H1 (cell line): ENCODE data around the gene MSANTD2. TPM values are rescaled to one million over a fixed set of nuclear protein-coding genes. Genes with fewer than 3 reads are reported as not detected.

Experiments
- CTCF ChIA-PET: fragments of 300-600 bp; sonication (Branson Sonifier 250); formaldehyde crosslinking; loops from one replicate; lab custom pipeline; 2021; ENCODE audit not compliant: partially characterized antibody; lab: Charles Lee
- POLR2A ChIA-PET: fragments of 300-600 bp; sonication (Branson Sonifier 250); formaldehyde crosslinking; loops from one replicate; lab custom pipeline; 2021; ENCODE audit warnings: inconsistent platforms; ENCODE audit not compliant: partially characterized antibody; lab: Charles Lee
- DNase-seq, 2 experiments: peaks; one replicate each; pipeline versions ENCODE4 v3.0.0 to v3.0.0-alpha.2; 2010 to 2022; ENCODE audit warnings: low spot score in 2 of 2, low read depth in 1 of 2, mixed read lengths in 1 of 2
- FAIRE-seq: peaks from 2 replicates; lab custom pipeline; 2011; peaks lifted over from hg19 to GRCh38; lab: Jason Lieb, UNC
- H2AFZ ChIP-seq: 2 replicates; pipeline ENCODE4 v1.8.1; 2012; ENCODE audit warnings: low read length, inconsistent platforms
- H2AK5ac ChIP-seq: 2 replicates; pipeline ENCODE4 v1.6.1; 2013; ENCODE audit warnings: low read depth, low read length
- H2BK120ac ChIP-seq: replicated peaks from 2 replicates; pipeline ENCODE3; 2013; ENCODE audit warnings: low read depth, low read length, inconsistent platforms
- H2BK12ac ChIP-seq: 2 replicates; pipeline ENCODE4 v1.6.1; 2013; ENCODE audit warnings: low read depth, low read length
- H2BK15ac ChIP-seq: 2 replicates; pipeline ENCODE4 v1.6.1; 2013; ENCODE audit warnings: low read length
- H2BK20ac ChIP-seq: 2 replicates; pipeline ENCODE4 v1.6.1; 2013; ENCODE audit warnings: low read length
- H2BK5ac ChIP-seq: 2 replicates; pipeline ENCODE4 v1.6.1; 2013; ENCODE audit warnings: low read depth, low read length
- H3K14ac ChIP-seq: 2 replicates; pipeline ENCODE4 v1.6.1; 2013; ENCODE audit warnings: inconsistent platforms; ENCODE audit not compliant: insufficient read length
- H3K18ac ChIP-seq: 2 replicates; pipeline ENCODE4 v1.6.1; 2013; ENCODE audit warnings: low read length; ENCODE audit errors: extremely low read depth
- H3K23ac ChIP-seq: 2 replicates; pipeline ENCODE4 v1.6.1; 2013; ENCODE audit warnings: inconsistent platforms; ENCODE audit not compliant: insufficient read length
- H3K23me2 ChIP-seq: 2 replicates; pipeline ENCODE4 v1.6.1; 2013; ENCODE audit warnings: low read depth, low read length
- H3K27ac ChIP-seq: 2 replicates; pipeline ENCODE4 v1.6.1; 2011; ENCODE audit warnings: low read depth, low read length, inconsistent platforms
- H3K27me3 ChIP-seq, 4 experiments: replicated peaks in 1 of 4; 1 replicate in 1 of 4; 2 replicates in 3 of 4; pipeline versions ENCODE4 v1.6.1 to v1.8.1; 2011 to 2013; ENCODE audit warnings: low read length in 3 of 4, mild to moderate bottlenecking in 3 of 4, inconsistent platforms in 2 of 4, mixed read lengths in 2 of 4, moderate library complexity in 1 of 4; ENCODE audit not compliant: control insufficient read depth in 3 of 4, insufficient read depth in 3 of 4; ENCODE audit errors: extremely low read depth in 1 of 4
- H3K36me3 ChIP-seq, 4 experiments: 2 replicates each; pipeline versions ENCODE4 v1.6.1 to v1.8.1; 2011 to 2013; ENCODE audit warnings: mild to moderate bottlenecking in 4 of 4, low read length in 3 of 4, moderate library complexity in 2 of 4, control low read depth in 1 of 4, inconsistent platforms in 1 of 4; ENCODE audit not compliant: insufficient read depth in 4 of 4, control insufficient read depth in 2 of 4
- H3K4ac ChIP-seq: replicated peaks from 2 replicates; pipeline ENCODE3; 2013; ENCODE audit warnings: low read length, low read depth, mixed read lengths, inconsistent platforms; ENCODE audit not compliant: insufficient read length
- H3K4me1 ChIP-seq, 4 experiments: replicated peaks in 1 of 4; 1 replicate in 1 of 4; 2 replicates in 3 of 4; pipeline versions ENCODE4 v1.6.1 to v1.8.1; 2011 to 2013; ENCODE audit warnings: low read length in 3 of 4, inconsistent platforms in 2 of 4, mixed read lengths in 1 of 4; ENCODE audit not compliant: insufficient read depth in 4 of 4, control insufficient read depth in 3 of 4
- H3K4me2 ChIP-seq, 2 experiments: 2 replicates each; pipeline versions ENCODE4 v1.6.1 to v1.8.1; 2011 to 2013; ENCODE audit warnings: low read depth in 2 of 2, low read length in 2 of 2, control low read depth in 1 of 2, inconsistent platforms in 1 of 2, mild to moderate bottlenecking in 1 of 2; ENCODE audit not compliant: insufficient read depth in 1 of 2
- H3K4me3 ChIP-seq, 4 experiments: fragments of 200-600, 300-600 bp in 1 of 4; sonication (generic), shearing (Covaris generic), sonication (Bioruptor Twin) in 1 of 4; 2 replicates each; pipeline versions ENCODE4 v1.5.1 to v1.8.1; 2011 to 2016; ENCODE audit warnings: low read length in 4 of 4, low read depth in 3 of 4, control low read depth in 2 of 4, inconsistent platforms in 2 of 4, mild to moderate bottlenecking in 2 of 4, mixed read lengths in 1 of 4, moderate library complexity in 1 of 4; ENCODE audit not compliant: insufficient read depth in 2 of 4; ENCODE audit errors: extremely low read depth in 1 of 4
- H3K56ac ChIP-seq: replicated peaks from 2 replicates; pipeline ENCODE3; 2013; ENCODE audit warnings: low read depth, mild to moderate bottlenecking, mixed read lengths, low read length, inconsistent platforms; ENCODE audit not compliant: insufficient read length
- H3K79me1 ChIP-seq: 2 replicates; pipeline ENCODE4 v1.6.1; 2013; ENCODE audit warnings: low read depth, low read length, control low read depth
- H3K79me2 ChIP-seq, 2 experiments: 2 replicates each; pipeline versions ENCODE4 v1.6.1 to v1.8.1; 2012 to 2013; ENCODE audit warnings: low read length in 2 of 2, mild to moderate bottlenecking in 2 of 2, inconsistent platforms in 1 of 2; ENCODE audit not compliant: insufficient read depth in 2 of 2, control insufficient read depth in 1 of 2
- H3K9ac ChIP-seq, 4 experiments: replicated peaks in 1 of 4; 1 replicate in 1 of 4; 2 replicates in 3 of 4; pipeline versions ENCODE4 v1.6.1 to v1.8.1; 2011 to 2013; ENCODE audit warnings: low read depth in 3 of 4, low read length in 3 of 4, control low read depth in 2 of 4, mild to moderate bottlenecking in 2 of 4, moderate library complexity in 2 of 4, inconsistent platforms in 1 of 4; ENCODE audit errors: extremely low read depth in 1 of 4
- H3K9me3 ChIP-seq, 2 experiments: 2 replicates each; pipeline versions ENCODE4 v1.6.1 to v1.8.1; 2012 to 2013; ENCODE audit warnings: mild to moderate bottlenecking in 2 of 2, moderate library complexity in 2 of 2, control low read depth in 1 of 2, inconsistent platforms in 1 of 2, low read depth in 1 of 2, low read length in 1 of 2, mixed read lengths in 1 of 2; ENCODE audit not compliant: insufficient read depth in 2 of 2
- H4K20me1 ChIP-seq, 2 experiments: replicated peaks in 1 of 2; 2 replicates each; pipeline versions ENCODE3 to v1.8.1; 2011 to 2013; ENCODE audit warnings: inconsistent platforms in 2 of 2, low read length in 2 of 2, mild to moderate bottlenecking in 1 of 2; ENCODE audit not compliant: insufficient read depth in 2 of 2, control insufficient read depth in 1 of 2
- H4K5ac ChIP-seq: 2 replicates; pipeline ENCODE4 v1.6.1; 2013; ENCODE audit warnings: low read length, low read depth, mixed read lengths, inconsistent platforms; ENCODE audit not compliant: insufficient read length
- H4K8ac ChIP-seq: 2 replicates; pipeline ENCODE4 v1.8.0; 2013; ENCODE audit warnings: mild to moderate bottlenecking, moderate library complexity, low read length, inconsistent platforms; ENCODE audit not compliant: insufficient read depth; ENCODE audit errors: extremely low read depth
- H4K91ac ChIP-seq: replicated peaks from 2 replicates; pipeline ENCODE3; 2013; ENCODE audit warnings: low read length, mixed read lengths, inconsistent platforms; ENCODE audit not compliant: insufficient read length
- CREB1 ChIP-seq: IDR thresholded peaks from 2 replicates; pipeline ENCODE4 v1.6.1; 2012; ENCODE audit warnings: inconsistent platforms
- CTBP2 ChIP-seq: IDR thresholded peaks from 2 replicates; pipeline ENCODE4 v1.7.0; 2011; ENCODE audit warnings: borderline replicate concordance, mild to moderate bottlenecking, moderate library complexity, mixed read lengths, low read length; ENCODE audit not compliant: insufficient read depth, insufficient read length
- EP300 ChIP-seq, 2 experiments: IDR thresholded peaks; 1 replicate in 1 of 2; 2 replicates in 1 of 2; pipeline ENCODE4 v1.6.1; 2011 to 2012; ENCODE audit warnings: low read depth in 2 of 2, low read length in 2 of 2, mild to moderate bottlenecking in 2 of 2, borderline replicate concordance in 1 of 2, inconsistent platforms in 1 of 2, moderate library complexity in 1 of 2
- GABPA ChIP-seq: IDR thresholded peaks from 2 replicates; pipeline ENCODE4 v1.6.1; 2011; ENCODE audit warnings: mild to moderate bottlenecking, low read length, moderate library complexity, borderline replicate concordance; ENCODE audit not compliant: insufficient read depth
- JUND ChIP-seq: IDR thresholded peaks from 2 replicates; pipeline ENCODE4 v1.6.1; 2011; ENCODE audit warnings: mild to moderate bottlenecking, improper control_type of control experiment, low read length
- KDM4A ChIP-seq: IDR thresholded peaks from one replicate; pipeline ENCODE4 v1.7.1; 2012; ENCODE audit warnings: low read depth, mild to moderate bottlenecking, moderate library complexity, low read length, inconsistent platforms; ENCODE audit not compliant: severe bottlenecking
- RAD21 ChIP-seq, 2 experiments: IDR thresholded peaks in 1 of 2; conservative IDR thresholded peaks in 1 of 2; 2 replicates each; pipeline ENCODE4 v1.6.1; 2011; ENCODE audit warnings: low read depth in 2 of 2, low read length in 2 of 2, improper control_type of control experiment in 1 of 2, inconsistent platforms in 1 of 2, mild to moderate bottlenecking in 1 of 2, moderate library complexity in 1 of 2
- SUZ12 ChIP-seq: fragments of 200-600 bp; sonication (generic); IDR thresholded peaks from 2 replicates; pipeline ENCODE4 v1.6.1; 2012; ENCODE audit warnings: mild to moderate bottlenecking, inconsistent platforms, low read length, moderate library complexity, mixed read lengths
- TAF7 ChIP-seq: optimal IDR thresholded peaks from 2 replicates; pipeline ENCODE3; 2011; ENCODE audit warnings: low read depth, mild to moderate bottlenecking, inconsistent platforms, low read length, moderate library complexity, borderline replicate concordance
- WGBS, 2 experiments: shearing (Covaris generic) in 1 of 2; methylation state at CpG; one replicate each; pipeline versions ENCODE4 v1.1.6 to v1.1.7; 2013 to 2015; ENCODE audit warnings: low lambda C conversion rate in 2 of 2, mixed read lengths in 2 of 2, inconsistent platforms in 1 of 2, low coverage in 1 of 2, missing lambda C conversion rate in 1 of 2; ENCODE audit not compliant: insufficient replicate concordance in 2 of 2, insufficient coverage in 1 of 2, insufficient read length in 1 of 2; ENCODE audit errors: extremely low coverage in 1 of 2, missing lambda C conversion rate in 1 of 2; 5-methylcytosine and 5-hydroxymethylcytosine counted together
- polyA plus RNA-seq, 7 experiments: library from polyadenylated mRNA; depleted of rRNA in 3 of 7; stranded (reverse) in 5 of 7; unstranded in 2 of 7; fragments of >200 nt in 5 of 7; fragments of 200-250 nt in 2 of 7; gene quantifications; 1 replicate in 5 of 7; 2 replicates in 1 of 7; 4 replicates in 1 of 7; pipeline versions ENCODE4 v1.2.1 to v1.2.3, GENCODE V29; 2011 to 2013; ENCODE audit warnings: missing spikeins in 2 of 7, mixed read lengths in 2 of 7
- total RNA-seq: library from RNA; stranded (reverse); fragmentation: NEBNext Ultra II Directional; extraction: Animal tissue kit (Norgen Biotek cat#: 25700); gene quantifications from 2 replicates; pipeline ENCODE4 v1.2.1, GENCODE V29; 2021

MSANTD2 gene
- total and polyA plus RNA-seq, 2 of the 8 experiments (the other 6 are each of a cell fraction or from before 2014, with no cell fraction given), result 8.2 to 15.9 TPM

DNA sequence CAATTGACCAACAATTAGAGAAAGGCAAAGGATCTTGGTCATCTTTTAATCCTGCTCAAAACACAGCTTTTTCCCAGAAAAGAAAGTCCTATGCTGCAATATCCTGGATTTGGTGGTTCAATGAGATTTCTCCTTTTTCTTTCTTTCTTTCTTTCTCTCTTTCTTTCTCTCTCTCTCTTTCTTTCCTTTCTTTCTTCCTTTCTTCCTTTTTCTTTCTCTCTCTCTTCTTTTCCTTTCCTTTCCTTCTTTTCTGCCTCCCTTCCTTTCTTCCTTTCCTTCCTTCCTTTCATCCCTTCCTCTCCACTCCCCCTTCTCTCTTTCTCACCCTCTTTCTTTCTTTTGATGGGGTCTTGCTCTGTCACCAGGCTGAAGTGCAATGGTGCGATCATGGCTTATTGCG, 31.7 kb upstream of the MSANTD2 start:
- H2BK15ac ChIP-seq, result no peak overlapping the region
- peaks cover 0 to 3% (median 3%) of the 10 kb centered on the region in 4 experiments; a peak in 2 of 7 replicates for H3K27me3 ChIP-seq
- 93% methylated on average over 2 of the region's 2 CpGs; no CpG with 5 or more reads in 1 of the 2 experiments for WGBS, 2 experiments

More for the DNA sequence above, 31.7 kb upstream of the MSANTD2 start:
- Histone ChIP-seq H3K4me3 (no peak overlapping the region), H3K27ac (no peak overlapping the region), H3K56ac (no peak overlapping the region), H4K5ac (no peak overlapping the region), H2BK20ac (no peak overlapping the region), H2AFZ (no peak overlapping the region), H3K4me1 (no peaks in the 10 kb centered on the region; a peak in 1 of 7 replicates), H2BK120ac (no peak overlapping the region), H3K4ac (no peak overlapping the region), H2BK12ac (no peak overlapping the region), H3K79me1 (no peaks in the 10 kb centered on the region), H3K9me3 (no peaks in the 10 kb centered on the region), H4K8ac (no peak overlapping the region), H3K9ac (no peak overlapping the region), H3K14ac (no peak overlapping the region), H4K91ac (no peak overlapping the region), H3K79me2 (no peaks in the 10 kb centered on the region), H3K23me2 (no peaks in the 10 kb centered on the region), H3K4me2 (no peak overlapping the region), H3K18ac (no peak overlapping the region), H3K23ac (no peak overlapping the region), H4K20me1 (no peaks in the 10 kb centered on the region), H2AK5ac (no peak overlapping the region), H2BK5ac (no peak overlapping the region), H3K36me3 (no peaks in the 10 kb centered on the region)
- ChIA-PET POLR2A (interaction anchor here (1.0 to 1.7 kb wide), 2 partner anchors 19 to 33 kb away, joined by 3 to 4 read pairs; no protein-coding TSS in a partner anchor), CTCF (interaction anchor here (1.4 to 8.0 kb wide), 5 partner anchors 30 to 74 kb away, joined by 4 to 108 read pairs (median 5); no protein-coding TSS in a partner anchor)
- FAIRE-seq (no peak), DNase-seq (no peak)
- no peak for TF ChIP-seq CREB1
- no peak for TF ChIP-seq CTBP2
- no peak for TF ChIP-seq JUND
- TF ChIP-seq SUZ12, result no peak
- no peak for TF ChIP-seq TAF7
- no peak for TF ChIP-seq KDM4A
- TF ChIP-seq GABPA, result no peak
- TF ChIP-seq EP300 (IDR thresholded peaks at IDR 0.05; ENCODE audit: borderline replicate concordance in 1 of 2, low read depth in 2 of 2, low read length in 2 of 2), result no peak
- TF ChIP-seq RAD21 (IDR thresholded peaks at IDR 0.05 in 1 of 2, conservative IDR thresholded peaks at IDR 0.05 in 1 of 2; ENCODE audit: low read depth in 2 of 2, low read length in 2 of 2), result no peak
